Upper lobe of left lung (tissue), 4 donors: ENCODE data around the gene MXRA7.

Experiments
- POLR2AphosphoS5 ChIP-seq, 2 donors: sonication (generic); formaldehyde crosslinking; IDR thresholded peaks; one replicate each; pipeline ENCODE4 v1.5.1; 2017; ENCODE audit warnings: antibody characterized with exemption in 2 of 2
- TF ChIP-seq, protein P1 (sequence below), 6 experiments: fragments of 450-650 bp in 4 of 6; fragments of 200-600 bp in 2 of 6; sonication (generic) in 2 of 6; IDR thresholded peaks; one replicate each; pipeline ENCODE4 v1.5.1; 2016 to 2019; ENCODE audit warnings: antibody characterized with exemption in 6 of 6

DNA sequence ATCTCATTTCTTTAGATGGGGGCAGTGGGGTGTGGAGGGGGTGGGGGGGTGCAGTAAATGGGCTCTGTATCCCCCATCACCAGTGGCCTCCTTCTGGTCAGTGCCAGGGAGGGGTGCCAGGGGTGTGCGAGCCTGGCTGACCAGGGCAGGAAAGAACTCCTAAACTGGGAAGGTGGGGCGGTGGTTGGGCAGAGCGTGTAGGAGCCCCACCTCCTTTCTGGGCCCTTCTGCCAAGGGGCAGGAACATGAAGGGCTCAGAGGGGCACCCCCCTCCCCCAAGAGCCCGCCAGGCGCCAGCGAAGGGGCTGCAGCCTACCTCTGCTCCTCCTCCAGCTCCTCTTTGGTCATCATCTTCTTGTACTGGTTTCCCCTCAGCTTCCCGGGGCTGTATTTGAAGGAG lies 26.0 kb downstream of the MXRA7 start:
- TF ChIP-seq, protein P1, sequence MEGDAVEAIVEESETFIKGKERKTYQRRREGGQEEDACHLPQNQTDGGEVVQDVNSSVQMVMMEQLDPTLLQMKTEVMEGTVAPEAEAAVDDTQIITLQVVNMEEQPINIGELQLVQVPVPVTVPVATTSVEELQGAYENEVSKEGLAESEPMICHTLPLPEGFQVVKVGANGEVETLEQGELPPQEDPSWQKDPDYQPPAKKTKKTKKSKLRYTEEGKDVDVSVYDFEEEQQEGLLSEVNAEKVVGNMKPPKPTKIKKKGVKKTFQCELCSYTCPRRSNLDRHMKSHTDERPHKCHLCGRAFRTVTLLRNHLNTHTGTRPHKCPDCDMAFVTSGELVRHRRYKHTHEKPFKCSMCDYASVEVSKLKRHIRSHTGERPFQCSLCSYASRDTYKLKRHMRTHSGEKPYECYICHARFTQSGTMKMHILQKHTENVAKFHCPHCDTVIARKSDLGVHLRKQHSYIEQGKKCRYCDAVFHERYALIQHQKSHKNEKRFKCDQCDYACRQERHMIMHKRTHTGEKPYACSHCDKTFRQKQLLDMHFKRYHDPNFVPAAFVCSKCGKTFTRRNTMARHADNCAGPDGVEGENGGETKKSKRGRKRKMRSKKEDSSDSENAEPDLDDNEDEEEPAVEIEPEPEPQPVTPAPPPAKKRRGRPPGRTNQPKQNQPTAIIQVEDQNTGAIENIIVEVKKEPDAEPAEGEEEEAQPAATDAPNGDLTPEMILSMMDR (IDR thresholded peaks at IDR 0.05) = no peak
- TF ChIP-seq POLR2AphosphoS5 (IDR thresholded peaks at IDR 0.05) = no peak
